Caco-2 (cell line): ENCODE data around the gene EML5. TPM values are rescaled to one million over a fixed set of nuclear protein-coding genes. Genes with fewer than 3 reads are reported as not detected.

Experiments used
- BruUV-seq: library from RNA; stranded (reverse); fragments of 400-500 nt; replicated peaks from 2 replicates; lab custom pipeline; 2021; lab: Mats Ljungman, UMichigan
- CTCF ChIA-PET: fragments of 300-600 bp; sonication (Branson Sonifier 250); formaldehyde crosslinking; loops from one replicate; lab custom pipeline; 2022; ENCODE audit warnings: antibody characterized with exemption; lab: Charles Lee
- POLR2A ChIA-PET: fragments of 300-600 bp; sonication (Branson Sonifier 250); formaldehyde crosslinking; loops from one replicate; lab custom pipeline; 2022; ENCODE audit warnings: antibody characterized with exemption; lab: Charles Lee
- DNase-seq, 2 experiments: peaks; one replicate each; pipeline versions ENCODE4 v3.0.0 to v3.0.0-alpha.2; 2020 to 2022
- H3K27me3 ChIP-seq: replicated peaks from 2 replicates; pipeline ENCODE4 v1.6.0; 2011; ENCODE audit warnings: low read length; ENCODE audit not compliant: control insufficient read depth, insufficient read depth
- H3K36me3 ChIP-seq: 2 replicates; pipeline ENCODE4 v1.5.1; 2011; ENCODE audit warnings: low read length; ENCODE audit not compliant: control insufficient read depth, insufficient read depth
- H3K4me1 ChIP-seq: fragments of 250-450 bp; sonication (Bioruptor Pico); 2 replicates; pipeline ENCODE4 v1.5.1; 2020; ENCODE audit warnings: mild to moderate bottlenecking
- H3K4me3 ChIP-seq: 2 replicates; pipeline ENCODE4 v1.5.1; 2011; ENCODE audit warnings: low read depth, mild to moderate bottlenecking, control low read depth, low read length
- H3K9me3 ChIP-seq: fragments of 250-450 bp; sonication (Bioruptor Pico); 2 replicates; pipeline ENCODE4 v1.5.1; 2020; ENCODE audit warnings: mild to moderate bottlenecking, moderate library complexity
- H3K27ac Mint-ChIP-seq: one replicate; pipeline ENCODE4 v1.8.0; 2022; ENCODE audit warnings: mixed read lengths; ENCODE audit not compliant: unreplicated experiment
- H3K27me3 Mint-ChIP-seq: one replicate; pipeline ENCODE4 v1.8.0; 2022; ENCODE audit warnings: mixed read lengths; ENCODE audit not compliant: insufficient read depth, unreplicated experiment
- H3K36me3 Mint-ChIP-seq: one replicate; pipeline ENCODE4 v1.8.0; 2022; ENCODE audit warnings: mild to moderate bottlenecking, mixed read lengths; ENCODE audit not compliant: insufficient read depth, unreplicated experiment
- H3K4me1 Mint-ChIP-seq: one replicate; pipeline ENCODE4 v1.8.0; 2022; ENCODE audit warnings: low read depth, mixed read lengths; ENCODE audit not compliant: unreplicated experiment
- H3K4me3 Mint-ChIP-seq: one replicate; pipeline ENCODE4 v1.8.0; 2022; ENCODE audit warnings: mild to moderate bottlenecking, moderate library complexity, mixed read lengths; ENCODE audit not compliant: unreplicated experiment
- H3K9me3 Mint-ChIP-seq: one replicate; pipeline ENCODE4 v1.8.0; 2022; ENCODE audit warnings: mixed read lengths; ENCODE audit not compliant: unreplicated experiment
- CTCF ChIP-seq, 2 experiments: fragments of 200-600 bp in 1 of 2; IDR thresholded peaks; 1 replicate in 1 of 2; 2 replicates in 1 of 2; pipeline versions ENCODE4 v1.5.1 to v1.8.0; 2011 to 2022; ENCODE audit warnings: antibody characterized with exemption in 1 of 2, control low read depth in 1 of 2, inconsistent platforms in 1 of 2, low read depth in 1 of 2, low read length in 1 of 2, mild to moderate bottlenecking in 1 of 2, moderate library complexity in 1 of 2; ENCODE audit not compliant: insufficient read depth in 1 of 2, severe bottlenecking in 1 of 2, unreplicated experiment in 1 of 2
- intact Hi-C: fragments of 100-400 bp; cut with micrococcal nuclease; formaldehyde crosslinking; loops from one replicate; pipeline ENCODE4 v1.10.0; 2022; ENCODE audit not compliant: unreplicated experiment
- total RNA-seq: library from RNA; stranded (reverse); gene quantifications from 2 replicates; pipeline ENCODE4 v1.2.3, GENCODE V29; 2022

Gene EML5
- total RNA-seq, 1 experiment from 2014 or later = 0.11 TPM

GRCh38 chr14:88598097-88598675, 194.6 kb downstream of the EML5 start:
- DNase-seq = no peak
- POLR2A ChIA-PET = no interaction called here
- no peaks in the 10 kb centered on the region for H3K9me3 Mint-ChIP-seq
- peak overlapping the region; percentile 31 for H3K27ac Mint-ChIP-seq
- no peaks in the 10 kb centered on the region for H3K4me1 ChIP-seq
- intact Hi-C loops = no loop called here
- H3K27me3 ChIP-seq = no peaks in the 10 kb centered on the region
- H3K36me3 ChIP-seq = peaks cover 5% of the 10 kb centered on the region
- no peaks in the 10 kb centered on the region for H3K27me3 Mint-ChIP-seq
- TF ChIP-seq CTCF (IDR thresholded peaks at IDR 0.05; ENCODE audit: insufficient read depth in 1 of 2, low read depth in 1 of 2, low read length in 1 of 2, severe bottlenecking in 1 of 2, unreplicated experiment in 1 of 2) = no peak
- peaks cover 11% of the 10 kb centered on the region for H3K4me1 Mint-ChIP-seq
- no peaks in the 10 kb centered on the region for H3K9me3 ChIP-seq
- CTCF ChIA-PET = no interaction called here
- no peak overlapping the region for H3K4me3 Mint-ChIP-seq
- H3K36me3 Mint-ChIP-seq = peaks cover 63% of the 10 kb centered on the region
- BruUV-seq = no TSS peak
- H3K4me3 ChIP-seq = no peak overlapping the region

DNA sequence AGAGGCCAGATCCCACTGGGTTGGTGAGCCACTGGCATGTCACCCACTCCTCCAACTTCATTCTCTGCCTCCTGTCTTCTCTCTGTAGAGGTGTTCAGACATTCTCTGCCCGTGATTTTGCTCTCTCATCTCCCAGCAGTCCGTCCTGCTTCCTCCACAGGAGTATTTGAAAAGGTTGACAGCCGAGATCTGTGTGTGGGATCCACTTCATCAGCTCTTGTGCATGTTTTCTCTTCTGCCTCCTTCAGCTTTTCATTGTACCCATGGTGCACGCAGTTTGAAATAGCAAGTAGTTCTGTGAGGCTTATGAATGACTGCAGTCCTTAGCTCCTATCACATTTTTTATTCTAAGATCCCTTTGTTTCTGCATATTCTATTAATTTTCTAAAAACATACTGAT, 195.2 kb downstream of the EML5 start:
- Histone ChIP-seq H3K9me3 (no peaks in the 10 kb centered on the region), H3K4me3 (no peak overlapping the region), H3K27me3 (no peaks in the 10 kb centered on the region), H3K4me1 (no peaks in the 10 kb centered on the region), H3K36me3 (peaks cover 5% of the 10 kb centered on the region)
- ChIA-PET POLR2A (no interaction called here), CTCF (no interaction called here)
- no TSS peak for BruUV-seq
- TF ChIP-seq CTCF (IDR thresholded peaks at IDR 0.05; ENCODE audit: insufficient read depth in 1 of 2, low read depth in 1 of 2, low read length in 1 of 2, severe bottlenecking in 1 of 2, unreplicated experiment in 1 of 2) = no peak
- peaks cover 11% of the 10 kb centered on the region for H3K4me1 Mint-ChIP-seq
- H3K27me3 Mint-ChIP-seq = no peaks in the 10 kb centered on the region
- H3K27ac Mint-ChIP-seq = peak overlapping the region; percentile 31
- H3K36me3 Mint-ChIP-seq = peaks cover 65% of the 10 kb centered on the region
- no peak for DNase-seq
- no peaks in the 10 kb centered on the region for H3K9me3 Mint-ChIP-seq
- no peak overlapping the region for H3K4me3 Mint-ChIP-seq
- intact Hi-C loops = no loop called here

- no peaks in the 10 kb centered on the region for H3K9me3 Mint-ChIP-seq
- POLR2A ChIA-PET = no interaction called here
Observed at GRCh38 chr14:88597038-88597437, 195.7 kb downstream of the EML5 start.

More at GRCh38 chr14:88597038-88597437, 195.7 kb downstream of the EML5 start:
- no peaks in the 10 kb centered on the region for H3K9me3 ChIP-seq
- Mint-ChIP-seq H3K4me1 (peaks cover 11% of the 10 kb centered on the region), H3K27me3 (no peaks in the 10 kb centered on the region), H3K27ac (peak overlapping the region; percentile 31), H3K36me3 (peaks cover 63% of the 10 kb centered on the region), H3K4me3 (no peak overlapping the region)
- no peak for DNase-seq
- CTCF ChIA-PET = no interaction called here
- no peaks in the 10 kb centered on the region for H3K4me1 ChIP-seq
- TF ChIP-seq CTCF (IDR thresholded peaks at IDR 0.05; ENCODE audit: insufficient read depth in 1 of 2, low read depth in 1 of 2, low read length in 1 of 2, severe bottlenecking in 1 of 2, unreplicated experiment in 1 of 2) = no peak
- peaks cover 5% of the 10 kb centered on the region for H3K36me3 ChIP-seq
- no TSS peak for BruUV-seq
- no peak overlapping the region for H3K4me3 ChIP-seq
- intact Hi-C loops = no loop called here
- no peaks in the 10 kb centered on the region for H3K27me3 ChIP-seq
